ENCODE data around the gene C5orf24. TPM values are rescaled to one million over a fixed set of nuclear protein-coding genes. Genes with fewer than 3 reads are reported as not detected.
A peak's percentile ranks its signal among the peaks of the same experiment; 100 is the strongest.

C5orf24 gene
- total RNA-seq (2012; rRNA removed): 32.4 and 42.4 TPM in 2 replicates

- Histone ChIP-seq H3K4me1 (ENCODE audit: control insufficient read depth, insufficient read depth, low read length) (peaks cover 44% of the 10 kb centered on the region), H3K4me3 (ENCODE audit: low read length) (peak within 1 kb of the TSS; percentile 97), H3K4me2 (ENCODE audit: low read length) (peak within 1 kb of the TSS; percentile 95), H3K9me3 (replicated peaks; ENCODE audit: low read length) (no peaks in the 10 kb centered on the region), H3K27me3 (ENCODE audit: control insufficient read depth, insufficient read depth, low read length) (no peaks in the 10 kb centered on the region), H3K9ac (ENCODE audit: low read depth, low read length) (peak within 1 kb of the TSS; percentile 100), H3K36me3 (ENCODE audit: insufficient read depth, low read length) (peaks cover 17% of the 10 kb centered on the region)
These were observed at the start of gene C5orf24 for GRCh38 chr5:134845852-134846640. Gene C5orf24 (plus strand): TSS chr5:134845968. CDS start chr5:134854901, 8,933 bp downstream.

- H3K27me3 ChIP-seq (ENCODE audit: control insufficient read depth, insufficient read depth, low read length): no peaks in the 10 kb centered on the region
- no peak overlapping the region for H3K4me3 ChIP-seq (ENCODE audit: low read length)
- H3K36me3 ChIP-seq (ENCODE audit: insufficient read depth, low read length): peaks cover 46% of the 10 kb centered on the region
- H3K4me2 ChIP-seq (ENCODE audit: low read length): no peak overlapping the region
- H3K4me1 ChIP-seq (ENCODE audit: control insufficient read depth, insufficient read depth, low read length): no peaks in the 10 kb centered on the region
- H3K9ac ChIP-seq (ENCODE audit: low read depth, low read length): no peak overlapping the region
- no peaks in the 10 kb centered on the region for H3K9me3 ChIP-seq (replicated peaks; ENCODE audit: low read length)
These were observed 47.3 kb upstream of the C5orf24 start for GRCh38 chr5:134798468-134798867.

- Histone ChIP-seq H3K36me3 (ENCODE audit: insufficient read depth, low read length) (peaks cover 21% of the 10 kb centered on the region), H3K4me1 (ENCODE audit: control insufficient read depth, insufficient read depth, low read length) (no peaks in the 10 kb centered on the region), H3K27me3 (ENCODE audit: control insufficient read depth, insufficient read depth, low read length) (no peaks in the 10 kb centered on the region), H3K9ac (ENCODE audit: low read depth, low read length) (no peak overlapping the region), H3K4me3 (ENCODE audit: low read length) (no peak overlapping the region), H3K4me2 (ENCODE audit: low read length) (no peak overlapping the region), H3K9me3 (replicated peaks; ENCODE audit: low read length) (no peaks in the 10 kb centered on the region)
These were observed 41.9 kb upstream of the C5orf24 start for GRCh38 chr5:134803821-134804220.

- H3K27me3 ChIP-seq (ENCODE audit: control insufficient read depth, insufficient read depth, low read length): no peaks in the 10 kb centered on the region
- H3K4me2 ChIP-seq (ENCODE audit: low read length): no peak overlapping the region
- no peaks in the 10 kb centered on the region for H3K4me1 ChIP-seq (ENCODE audit: control insufficient read depth, insufficient read depth, low read length)
- H3K9me3 ChIP-seq (replicated peaks; ENCODE audit: low read length): no peaks in the 10 kb centered on the region
- H3K4me3 ChIP-seq (ENCODE audit: low read length): no peak overlapping the region
- no peak overlapping the region for H3K9ac ChIP-seq (ENCODE audit: low read depth, low read length)
- H3K36me3 ChIP-seq (ENCODE audit: insufficient read depth, low read length): peaks cover 47% of the 10 kb centered on the region
These were observed 32.4 kb upstream of the C5orf24 start for GRCh38 chr5:134813407-134813806.

- Histone ChIP-seq H3K4me1 (ENCODE audit: control insufficient read depth, insufficient read depth, low read length) (no peaks in the 10 kb centered on the region), H3K4me3 (ENCODE audit: low read length) (no peak overlapping the region), H3K4me2 (ENCODE audit: low read length) (no peak overlapping the region), H3K9ac (ENCODE audit: low read depth, low read length) (no peak overlapping the region), H3K36me3 (ENCODE audit: insufficient read depth, low read length) (peaks cover 49% of the 10 kb centered on the region), H3K9me3 (replicated peaks; ENCODE audit: low read length) (no peaks in the 10 kb centered on the region), H3K27me3 (ENCODE audit: control insufficient read depth, insufficient read depth, low read length) (no peaks in the 10 kb centered on the region)
These were observed 31.9 kb upstream of the C5orf24 start for GRCh38 chr5:134813827-134814226.

GRCh38 chr5:134817006-134817405 lies 28.8 kb upstream of the C5orf24 start:
- no peak overlapping the region for H3K9ac ChIP-seq (ENCODE audit: low read depth, low read length)
- peaks cover 56% of the 10 kb centered on the region for H3K36me3 ChIP-seq (ENCODE audit: insufficient read depth, low read length)
- no peak overlapping the region for H3K4me3 ChIP-seq (ENCODE audit: low read length)
- no peak overlapping the region for H3K4me2 ChIP-seq (ENCODE audit: low read length)
- no peaks in the 10 kb centered on the region for H3K9me3 ChIP-seq (replicated peaks; ENCODE audit: low read length)
- no peaks in the 10 kb centered on the region for H3K4me1 ChIP-seq (ENCODE audit: control insufficient read depth, insufficient read depth, low read length)
- no peaks in the 10 kb centered on the region for H3K27me3 ChIP-seq (ENCODE audit: control insufficient read depth, insufficient read depth, low read length)

GRCh38 chr5:134818776-134819175 lies 27.0 kb upstream of the C5orf24 start:
- no peak overlapping the region for H3K4me3 ChIP-seq (ENCODE audit: low read length)
- H3K27me3 ChIP-seq (ENCODE audit: control insufficient read depth, insufficient read depth, low read length): no peaks in the 10 kb centered on the region
- H3K9ac ChIP-seq (ENCODE audit: low read depth, low read length): no peak overlapping the region
- H3K9me3 ChIP-seq (replicated peaks; ENCODE audit: low read length): no peaks in the 10 kb centered on the region
- no peaks in the 10 kb centered on the region for H3K4me1 ChIP-seq (ENCODE audit: control insufficient read depth, insufficient read depth, low read length)
- H3K4me2 ChIP-seq (ENCODE audit: low read length): no peak overlapping the region
- peaks cover 54% of the 10 kb centered on the region for H3K36me3 ChIP-seq (ENCODE audit: insufficient read depth, low read length)

GRCh38 chr5:134819407-134819963 lies 26.3 kb upstream of the C5orf24 start:
- no peaks in the 10 kb centered on the region for H3K9me3 ChIP-seq (replicated peaks; ENCODE audit: low read length)
- H3K27me3 ChIP-seq (ENCODE audit: control insufficient read depth, insufficient read depth, low read length): no peaks in the 10 kb centered on the region
- peaks cover 51% of the 10 kb centered on the region for H3K36me3 ChIP-seq (ENCODE audit: insufficient read depth, low read length)
- H3K4me3 ChIP-seq (ENCODE audit: low read length): no peak overlapping the region
- H3K4me2 ChIP-seq (ENCODE audit: low read length): no peak overlapping the region
- H3K4me1 ChIP-seq (ENCODE audit: control insufficient read depth, insufficient read depth, low read length): no peaks in the 10 kb centered on the region
- H3K9ac ChIP-seq (ENCODE audit: low read depth, low read length): no peak overlapping the region

- Histone ChIP-seq H3K36me3 (ENCODE audit: insufficient read depth, low read length) (peaks cover 52% of the 10 kb centered on the region), H3K9me3 (replicated peaks; ENCODE audit: low read length) (no peaks in the 10 kb centered on the region), H3K4me2 (ENCODE audit: low read length) (no peak overlapping the region), H3K4me3 (ENCODE audit: low read length) (no peak overlapping the region), H3K9ac (ENCODE audit: low read depth, low read length) (no peak overlapping the region), H3K4me1 (ENCODE audit: control insufficient read depth, insufficient read depth, low read length) (no peaks in the 10 kb centered on the region), H3K27me3 (ENCODE audit: control insufficient read depth, insufficient read depth, low read length) (no peaks in the 10 kb centered on the region)
These were observed 23.9 kb upstream of the C5orf24 start for GRCh38 chr5:134821841-134822240.

GRCh38 chr5:134824681-134825080 lies 21.1 kb upstream of the C5orf24 start:
- no peaks in the 10 kb centered on the region for H3K4me1 ChIP-seq (ENCODE audit: control insufficient read depth, insufficient read depth, low read length)

GRCh38 chr5:134825212-134825611 lies 20.6 kb upstream of the C5orf24 start:
- Histone ChIP-seq H3K27me3 (ENCODE audit: control insufficient read depth, insufficient read depth, low read length) (no peaks in the 10 kb centered on the region), H3K36me3 (ENCODE audit: insufficient read depth, low read length) (peaks cover 42% of the 10 kb centered on the region), H3K9me3 (replicated peaks; ENCODE audit: low read length) (no peaks in the 10 kb centered on the region), H3K4me2 (ENCODE audit: low read length) (no peak overlapping the region), H3K4me3 (ENCODE audit: low read length) (no peak overlapping the region), H3K4me1 (ENCODE audit: control insufficient read depth, insufficient read depth, low read length) (no peaks in the 10 kb centered on the region), H3K9ac (ENCODE audit: low read depth, low read length) (no peak overlapping the region)

More at GRCh38 chr5:134824681-134825080, 21.1 kb upstream of the C5orf24 start:
- Histone ChIP-seq H3K4me2 (ENCODE audit: low read length) (no peak overlapping the region), H3K4me3 (ENCODE audit: low read length) (no peak overlapping the region), H3K9me3 (replicated peaks; ENCODE audit: low read length) (no peaks in the 10 kb centered on the region), H3K36me3 (ENCODE audit: insufficient read depth, low read length) (peaks cover 45% of the 10 kb centered on the region), H3K27me3 (ENCODE audit: control insufficient read depth, insufficient read depth, low read length) (no peaks in the 10 kb centered on the region), H3K9ac (ENCODE audit: low read depth, low read length) (no peak overlapping the region)
